Heart left ventricle (tissue), 16 donors: ENCODE results near the gene LCE4A. TPM values are rescaled to one million over a fixed set of nuclear protein-coding genes. Genes with fewer than 3 reads are reported as not detected.

Experiments
- ATAC-seq, 4 donors: fragments of 200-7000 bp; cut with Tn5 transposase; one replicate each; pipeline ENCODE4 v1.9.1; 2020 to 2022; ENCODE audit warnings: moderate library complexity in 4 of 4, mild to moderate bottlenecking in 3 of 4, moderate number of reproducible peaks in 1 of 4
- DNase-seq, 5 donors: peaks; one replicate each; pipeline ENCODE4 v3.0.0-alpha.2; 2020
- H3K27ac ChIP-seq, 12 donors: fragments of 200-600 bp; sonication (generic) in 4 of 12; one replicate each; pipeline versions ENCODE4 v1.5.0 to v1.8.0; 2016 to 2022; ENCODE audit warnings: mild to moderate bottlenecking in 2 of 12
- H3K27me3 ChIP-seq, 9 donors: fragments of 200-600 bp; sonication (generic) in 2 of 9; one replicate each; pipeline versions ENCODE4 v1.5.1 to v1.8.0; 2016 to 2022; ENCODE audit warnings: mild to moderate bottlenecking in 3 of 9
- H3K36me3 ChIP-seq, 9 donors: fragments of 200-600 bp; sonication (generic) in 2 of 9; one replicate each; pipeline versions ENCODE4 v1.5.0 to v1.8.0; 2018 to 2022; ENCODE audit warnings: mild to moderate bottlenecking in 2 of 9
- H3K4me1 ChIP-seq, 12 donors: fragments of 200-600 bp; sonication (generic) in 4 of 12; one replicate each; pipeline versions ENCODE4 v1.5.0 to v1.8.0; 2016 to 2022; ENCODE audit warnings: mild to moderate bottlenecking in 3 of 12
- H3K4me3 ChIP-seq, 12 donors: fragments of 200-600 bp; sonication (generic) in 4 of 12; one replicate each; pipeline versions ENCODE4 v1.5.0 to v1.8.0; 2017 to 2022; ENCODE audit warnings: mild to moderate bottlenecking in 9 of 12, moderate library complexity in 4 of 12
- H3K9me3 ChIP-seq, 12 donors: fragments of 200-600 bp; sonication (generic) in 4 of 12; one replicate each; pipeline versions ENCODE4 v1.5.0 to v1.8.0; 2016 to 2022; ENCODE audit warnings: mild to moderate bottlenecking in 1 of 12
- CTCF ChIP-seq, 12 donors: fragments of 200-600 bp; sonication (generic) in 4 of 12; IDR thresholded peaks; one replicate each; pipeline versions ENCODE4 v1.5.0 to v1.8.0; 2018 to 2022; ENCODE audit warnings: antibody characterized with exemption in 12 of 12, mild to moderate bottlenecking in 5 of 12
- POLR2A ChIP-seq, 2 donors: fragments of 450-650 bp; IDR thresholded peaks; one replicate each; pipeline ENCODE4 v1.6.1; 2017; ENCODE audit warnings: antibody characterized with exemption in 2 of 2, mild to moderate bottlenecking in 2 of 2, moderate library complexity in 2 of 2
- WGBS, 4 donors: extraction: QIAGEN DNeasy Blood & Tissue Kit in 2 of 4; methylation state at CpG; one replicate each; pipeline versions ENCODE4 v1.1.5 to v1.1.7; 2013 to 2018; 5-methylcytosine and 5-hydroxymethylcytosine counted together
- intact Hi-C, 10 donors: fragments of 100-400 bp; cut with DNase I; formaldehyde crosslinking; loops; one replicate each; pipeline versions ENCODE4 v1.11.1 to v1.14.2; 2022
- polyA plus RNA-seq, 2 donors: library from polyadenylated mRNA; stranded (reverse); fragments of 200-250 nt; gene quantifications; one replicate each; pipeline ENCODE4 v1.2.3, GENCODE V29; 2013
- total RNA-seq, 9 donors: library from RNA; depleted of rRNA in 2 of 9; stranded (reverse); fragments of >200 nt in 2 of 9; fragmentation: NEBNext Ultra II Directional in 3 of 9; extraction: Animal tissue kit (Norgen Biotek cat#: 25700) in 3 of 9; gene quantifications; one replicate each; pipeline versions ENCODE4 v1.1.0 to v1.2.4, GENCODE V29; 2016 to 2023
- donor health status: ischemic (EF 13 %, LVEDD 7.1; RV severe dilation, severe dysfunction).
- donor health status: healthy with polysubstance abuse.
- donor health status: DM: no; HTN: yes; CAD: no.
- donor health status: DM: no; HTN: no; CAD: no.
- donor health status: ischemic (EF 25% LVEDD 6.9; RV normal size, moderate dysfunction).
- donor health status: ischemic (EF 25% LVEDD 5.7; RV mildly dilated, moderate dysfunction).
- donor health status: healthy.
- donor health status: DM: yes; HTN: yes; CAD: no.
- donor health status: ischemic (EF 35%, LVEDD 5.7; RV mildly dilated, moderate dysfunction).
- donor health status: nonischemic (EF 11% LVEDD 7.7; RV severe dilation, severe dysfunction).
- donor health status: DM: yes; HTN: yes; CAD: no.
- donor health status: PGD.
- donor health status: ischemic (EF 29% LVEDD 5.4; RV normal size, mild dysfunction).
- donor health status: nonischemic (EF 23%, LVEDD 6.1; RV moderate dilation, normal function).

Gene LCE4A
- total and polyA plus RNA-seq, 11 donors: not detected

DNA sequence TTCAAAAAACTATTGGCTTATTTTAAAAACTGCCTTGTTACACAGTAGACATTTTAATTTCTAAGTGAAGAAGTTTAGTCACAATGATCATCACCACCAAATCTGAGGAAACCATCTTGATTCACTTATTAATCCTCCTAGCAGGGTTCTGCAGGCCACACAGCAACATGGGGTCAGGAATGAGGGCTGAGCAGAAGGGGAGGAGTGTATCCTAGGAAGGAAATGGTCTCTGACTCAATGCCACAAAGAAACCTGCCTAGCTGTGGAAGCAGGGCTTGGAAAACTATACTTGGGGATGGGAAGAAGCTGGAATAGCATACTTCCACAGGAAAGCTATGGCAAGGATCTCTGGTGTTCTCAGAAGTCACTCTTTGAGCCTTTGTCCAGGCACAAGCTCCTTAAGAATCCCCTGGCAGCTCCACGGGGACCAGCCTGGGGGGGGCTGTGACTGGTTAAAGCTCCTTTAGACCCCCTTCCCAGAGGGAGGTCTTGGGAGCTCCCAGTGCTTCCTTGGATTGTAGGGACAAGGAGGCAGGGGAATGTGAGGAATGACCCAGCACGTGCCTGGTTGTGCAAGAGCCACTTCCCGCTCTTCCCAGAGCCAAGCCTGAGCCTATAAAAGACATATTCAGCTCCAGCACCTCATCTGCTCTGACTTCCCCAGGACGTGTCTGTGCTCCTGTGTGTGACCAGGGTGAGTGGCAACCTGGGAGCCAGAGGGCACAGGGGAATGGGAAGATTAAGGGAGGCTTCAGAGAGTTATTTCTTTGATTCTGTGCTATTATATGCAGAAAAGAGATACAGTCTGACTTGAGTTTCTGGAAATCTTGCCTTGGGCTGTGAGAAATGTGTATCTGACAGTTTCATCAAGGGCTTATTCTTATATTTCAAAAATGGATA lies 10.0 kb upstream of the LCE4A start, which contains the start of gene LCE2A:
Gene LCE2A, plus strand, starts transcription at position 645 of the 900 bp plus-strand sequence. CDS start 557 bp downstream, outside the sequence.
- no peak within 1 kb of the TSS for H3K4me3 ChIP-seq
- no peaks in the 10 kb centered on the region for H3K36me3 ChIP-seq
- H3K4me1 ChIP-seq: no peaks in the 10 kb centered on the region
- TF ChIP-seq POLR2A (IDR thresholded peaks at IDR 0.05): no peak
- TF ChIP-seq CTCF (IDR thresholded peaks at IDR 0.05): no peak
- DNase-seq (no peak), ATAC-seq (no peak)
- no peaks in the 10 kb centered on the region for H3K27me3 ChIP-seq
- peaks cover 0 to 8% (median 0%) of the 10 kb centered on the region in 12 donors for H3K9me3 ChIP-seq
- WGBS, 4 donors: 36 to 50% (median 45%) methylated on average over 4 of the region's 4 CpGs
- no peak within 1 kb of the TSS for H3K27ac ChIP-seq
- intact Hi-C loops: no loop called here

DNA sequence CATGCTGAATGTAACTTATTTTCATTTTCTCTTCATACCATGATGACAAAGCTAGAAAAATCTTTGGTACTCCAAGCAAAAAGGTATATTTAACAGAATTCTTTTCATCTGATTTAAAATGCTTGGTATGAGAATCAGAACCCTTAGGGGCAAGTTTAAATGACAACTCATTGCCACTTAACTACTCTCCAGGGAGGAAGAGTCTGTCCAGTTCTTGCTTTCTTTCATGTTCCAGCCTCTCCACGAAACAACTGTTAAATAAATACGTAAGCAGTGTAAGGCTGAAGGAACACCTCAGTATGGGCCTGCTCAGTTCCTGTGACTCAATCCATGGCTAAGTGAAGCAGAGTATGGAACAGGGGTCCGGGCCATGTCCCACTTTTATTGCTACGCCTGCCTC lies 8.2 kb upstream of the LCE4A start:
- DNase-seq (no peak), ATAC-seq (no peak)
- Histone ChIP-seq H3K4me1 (no peaks in the 10 kb centered on the region), H3K9me3 (peaks cover 0 to 9% (median 0%) of the 10 kb centered on the region in 12 donors), H3K4me3 (no peak overlapping the region), H3K27me3 (no peaks in the 10 kb centered on the region), H3K27ac (no peak overlapping the region), H3K36me3 (no peaks in the 10 kb centered on the region)
- WGBS, 4 donors: 78 to 84% (median 81%) methylated on average over 4 of the region's 4 CpGs
- intact Hi-C loops: no loop called here
- TF ChIP-seq POLR2A (IDR thresholded peaks at IDR 0.05) (no peak), CTCF (IDR thresholded peaks at IDR 0.05) (no peak)

DNA sequence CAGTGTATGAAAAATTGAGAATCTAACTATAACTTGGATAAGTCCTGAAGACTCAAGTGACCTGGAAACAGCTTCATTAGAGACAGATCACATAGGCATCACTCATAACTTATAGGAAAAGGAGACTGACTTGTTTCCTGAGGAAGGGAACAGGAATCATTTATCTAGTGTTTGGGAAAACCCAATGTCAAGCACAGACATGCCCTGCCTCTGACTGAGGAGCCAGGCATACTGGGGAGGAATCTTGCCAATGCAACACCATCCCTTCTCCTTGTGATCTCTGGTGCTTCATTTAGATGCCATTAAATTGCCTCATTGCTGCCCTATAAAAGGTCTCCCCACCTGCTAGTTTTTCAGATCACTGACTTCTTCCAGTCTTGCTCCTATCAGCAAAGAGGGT lies 10.3 kb downstream of the LCE4A start:
- no peaks in the 10 kb centered on the region for H3K4me1 ChIP-seq
- DNase-seq (no peak), ATAC-seq (no peak)
- H3K27ac ChIP-seq: no peak overlapping the region
- H3K27me3 ChIP-seq: peaks cover 0 to 3% (median 0%) of the 10 kb centered on the region in 9 donors
- H3K9me3 ChIP-seq: peaks cover 0 to 19% (median 5%) of the 10 kb centered on the region in 12 donors
- no peaks in the 10 kb centered on the region for H3K36me3 ChIP-seq
- no peak overlapping the region for H3K4me3 ChIP-seq
- TF ChIP-seq POLR2A (IDR thresholded peaks at IDR 0.05) (no peak), CTCF (IDR thresholded peaks at IDR 0.05) (no peak)
- intact Hi-C loops: no loop called here

DNA sequence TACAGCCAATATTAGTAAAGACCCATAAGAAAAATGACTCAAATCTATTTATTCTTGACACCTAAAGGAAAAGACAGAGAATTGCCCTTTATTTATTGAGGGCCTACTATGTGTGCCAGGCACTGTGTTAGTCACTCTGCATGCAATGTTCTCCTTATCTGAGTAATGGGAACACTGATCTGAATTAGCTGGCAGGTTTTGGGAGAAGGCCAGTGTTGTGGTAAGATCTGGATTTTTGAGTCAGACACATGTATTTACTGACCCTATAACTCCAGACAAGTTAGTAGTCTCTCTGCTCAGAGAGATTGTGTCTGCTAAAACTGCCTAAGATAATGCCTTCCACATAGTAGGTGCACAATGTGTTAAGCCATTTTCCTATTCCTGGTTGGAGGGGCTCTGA lies 17.3 kb downstream of the LCE4A start:
- no peaks in the 10 kb centered on the region for H3K4me1 ChIP-seq
- no peaks in the 10 kb centered on the region for H3K9me3 ChIP-seq
- H3K4me3 ChIP-seq: no peak overlapping the region
- intact Hi-C loops: no loop called here
- no peak for DNase-seq
- TF ChIP-seq POLR2A (IDR thresholded peaks at IDR 0.05) (no peak), CTCF (IDR thresholded peaks at IDR 0.05) (no peak)
- no peaks in the 10 kb centered on the region for H3K36me3 ChIP-seq
- H3K27ac ChIP-seq: no peak overlapping the region
- H3K27me3 ChIP-seq: no peaks in the 10 kb centered on the region
- ATAC-seq: no peak
